ENCODE results near the gene CRYAA.

Gene CRYAA

DNA sequence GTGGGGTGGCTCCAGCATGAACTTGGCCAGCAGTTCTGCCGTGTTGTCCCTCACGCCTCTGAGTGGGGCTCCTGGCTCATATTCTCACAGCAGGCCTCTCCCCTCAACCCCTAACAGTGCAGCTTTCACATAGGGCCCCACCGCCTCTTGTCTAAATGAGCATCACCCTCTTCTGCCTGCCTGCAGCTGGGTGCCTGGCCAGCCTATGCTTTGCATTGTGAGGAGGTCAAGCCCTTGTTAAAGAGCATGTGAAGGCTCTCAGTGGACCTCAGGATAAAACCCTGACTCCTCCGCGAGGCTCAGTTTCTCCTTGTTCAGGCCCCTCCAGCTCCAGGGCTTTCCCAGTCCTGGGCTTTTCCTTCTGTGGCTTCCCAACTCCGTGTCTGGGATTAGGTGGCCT is 34.8 kb downstream of the CRYAA start:
- no peak for DNase-seq (ENCODE audit: low read depth)

DNA sequence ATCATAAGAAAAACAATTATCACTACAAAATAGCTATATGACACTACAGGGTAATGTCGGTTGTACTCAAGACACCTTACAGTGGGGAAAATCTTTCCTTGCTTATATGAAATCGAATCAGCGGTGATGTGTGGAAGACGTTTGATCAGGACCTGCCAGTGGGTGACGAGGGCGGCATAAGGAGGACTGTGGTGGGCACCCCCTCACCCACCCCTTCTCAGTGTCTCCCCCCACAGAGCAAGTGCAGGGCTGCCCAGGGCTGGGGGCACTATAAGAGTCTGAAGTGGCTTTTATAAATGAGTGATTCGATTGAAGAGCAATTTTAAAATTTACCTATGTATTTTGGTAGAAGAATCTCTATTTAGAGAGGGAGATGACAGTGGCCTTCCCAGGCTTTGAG is 35.8 kb downstream of the CRYAA start:
- DNase-seq (ENCODE audit: low read depth) = no peak

DNA sequence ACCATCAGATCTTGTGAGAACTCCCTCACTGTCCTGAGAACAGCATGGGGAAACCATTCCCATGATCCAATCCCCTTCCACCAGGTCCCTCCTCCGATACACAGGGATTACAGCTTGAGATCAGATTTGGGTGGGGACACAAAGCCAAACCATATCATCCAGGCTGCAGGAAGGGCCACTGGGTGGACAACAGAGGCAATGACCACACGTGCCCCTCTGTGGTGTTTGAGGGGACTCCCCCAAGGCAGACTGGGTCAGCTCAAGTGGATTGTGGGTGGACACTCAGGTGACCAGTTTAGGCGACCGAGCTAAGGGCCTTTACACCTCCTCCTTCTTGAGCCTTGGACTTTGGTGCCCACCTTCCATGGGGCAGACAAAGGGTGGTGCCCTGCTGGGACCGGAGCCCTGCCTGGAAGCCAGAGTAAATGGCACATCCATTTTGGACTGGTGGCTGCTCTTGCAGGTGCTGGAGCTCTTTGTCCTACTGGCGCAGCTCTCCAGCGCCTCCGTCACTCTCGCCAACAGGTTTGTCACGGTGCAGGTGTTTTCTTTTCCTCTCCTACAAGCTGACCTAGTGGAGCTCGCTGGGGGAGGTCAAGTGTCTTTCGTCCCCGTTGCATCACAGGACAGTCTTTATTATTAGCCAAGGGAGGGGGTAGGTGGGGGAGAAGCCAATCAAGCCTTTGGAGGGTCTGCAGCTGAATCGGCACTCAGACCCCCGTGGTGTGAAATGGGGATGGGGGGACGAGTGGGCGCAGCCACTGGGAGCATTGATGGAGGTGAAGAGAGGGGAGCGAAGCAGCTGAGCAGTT is 37.6 kb downstream of the CRYAA start:
- no peak for DNase-seq (ENCODE audit: low read depth)

DNA sequence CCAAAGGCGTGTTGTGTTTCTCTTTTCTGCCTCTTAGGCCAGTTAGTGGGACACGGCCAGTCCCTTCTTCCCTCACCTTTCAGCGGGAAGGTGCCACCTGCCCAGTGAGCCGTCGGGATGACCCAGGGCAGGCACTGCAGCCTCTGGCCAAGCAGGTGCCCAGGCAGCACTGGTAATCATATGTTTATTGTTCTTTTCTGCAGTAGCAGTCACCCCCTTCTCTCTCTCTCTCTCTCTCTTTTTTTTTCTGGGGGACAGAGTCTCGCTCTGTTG is 38.2 kb downstream of the CRYAA start:
- no peak for DNase-seq (ENCODE audit: low read depth)

DNA sequence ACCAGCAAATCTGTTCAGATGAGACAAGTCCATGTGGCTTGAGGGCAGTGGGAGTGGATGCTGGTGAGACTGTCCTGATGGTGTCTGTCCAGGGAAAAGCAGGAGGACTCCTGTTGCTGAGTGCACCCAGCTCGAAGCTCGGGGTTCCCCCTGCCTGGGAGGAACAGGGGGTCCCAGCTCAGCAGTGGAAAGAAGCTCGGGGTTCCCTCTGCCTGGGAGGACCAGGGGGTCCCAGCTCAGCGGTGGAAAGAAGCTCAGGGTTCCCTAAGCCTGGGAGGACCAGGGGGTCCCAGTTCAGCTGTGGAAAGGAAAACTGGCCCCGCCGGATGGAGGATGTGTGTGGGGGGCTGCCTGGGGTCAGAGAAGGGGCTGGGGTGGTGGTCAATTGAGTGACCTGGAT is 39.1 kb downstream of the CRYAA start:
- no peak for DNase-seq (ENCODE audit: low read depth)

DNA sequence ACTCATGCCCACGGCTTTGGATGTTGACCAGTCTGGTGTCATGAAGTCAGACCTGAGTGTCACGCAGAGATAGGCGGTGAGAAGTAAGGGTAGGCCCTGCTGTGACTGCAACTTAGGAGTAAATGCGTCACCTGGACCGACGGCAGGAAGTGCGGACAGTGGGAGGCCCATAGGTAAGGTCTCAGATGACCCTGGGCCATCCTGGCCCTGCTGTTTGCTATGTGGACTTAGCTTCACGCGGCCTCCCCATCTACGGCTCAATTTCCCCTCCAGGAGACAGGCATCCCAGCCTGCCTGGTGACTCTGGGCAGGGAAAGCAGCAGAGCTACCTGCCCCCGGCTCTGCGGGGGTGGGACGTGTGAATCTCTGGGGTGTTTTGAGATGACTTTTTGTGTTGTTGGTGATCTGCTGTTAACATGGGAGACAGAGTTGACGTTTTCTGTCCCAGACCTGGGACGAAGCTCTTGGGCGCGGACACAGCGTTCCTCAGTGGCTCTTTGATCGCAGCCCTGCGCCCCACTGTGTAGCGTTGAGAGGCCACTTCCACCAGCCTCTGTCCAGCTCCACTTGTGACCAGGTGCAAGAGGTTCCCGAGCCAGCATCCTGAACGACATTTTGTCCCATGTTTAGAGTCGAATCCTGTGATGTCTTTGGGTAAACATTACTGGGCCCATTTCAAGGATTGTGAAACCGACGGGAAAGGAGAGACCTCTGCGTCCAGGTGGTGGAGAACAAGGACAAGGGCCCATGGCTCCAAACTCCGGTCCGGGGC is 39.9 kb downstream of the CRYAA start:
- DNase-seq (ENCODE audit: low read depth) = no peak

DNA sequence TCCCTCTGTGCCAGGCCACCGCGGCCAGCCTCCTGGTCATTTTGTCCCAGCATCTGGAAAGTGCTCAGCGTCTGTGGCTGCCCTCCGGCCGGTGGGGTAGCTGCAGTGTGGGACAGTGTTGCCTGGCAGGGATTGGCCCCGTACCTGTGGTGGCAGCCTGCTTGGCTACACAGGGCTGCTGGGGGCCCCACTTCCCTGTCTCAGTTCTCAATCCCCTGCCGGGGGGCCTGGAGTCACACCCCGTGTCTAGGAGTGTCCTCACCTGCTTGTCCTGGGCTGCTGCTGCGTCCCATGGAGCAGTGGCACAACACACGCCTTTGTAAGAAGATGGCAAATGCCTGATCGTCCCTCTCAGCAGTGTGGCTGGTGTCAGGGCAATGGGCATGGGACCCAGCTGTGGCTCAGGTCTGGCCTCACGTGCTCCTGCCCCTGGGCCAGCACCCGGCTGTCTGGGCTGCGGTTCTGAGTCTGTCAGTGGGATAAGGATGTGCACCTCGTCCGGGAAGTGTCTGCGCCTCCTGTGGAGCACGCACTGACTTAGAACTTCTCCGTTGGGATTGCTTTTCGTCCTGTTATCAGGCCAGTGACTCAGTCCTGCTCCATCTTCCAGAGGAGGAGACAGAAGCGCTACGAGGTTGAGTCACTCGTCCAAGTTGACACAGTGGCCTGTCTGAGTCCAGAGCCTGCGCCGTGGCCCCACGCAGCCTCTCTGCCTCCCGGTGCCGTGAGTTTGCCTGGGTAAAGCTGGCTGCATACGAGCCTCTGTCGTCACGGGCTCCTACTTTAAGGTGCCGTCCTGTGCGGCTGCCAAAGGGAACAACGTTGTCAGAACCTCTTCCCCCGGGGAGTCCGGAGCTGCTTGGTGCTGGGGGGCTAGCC is 41.0 kb downstream of the CRYAA start:
- no peak for DNase-seq (ENCODE audit: low read depth)

DNA sequence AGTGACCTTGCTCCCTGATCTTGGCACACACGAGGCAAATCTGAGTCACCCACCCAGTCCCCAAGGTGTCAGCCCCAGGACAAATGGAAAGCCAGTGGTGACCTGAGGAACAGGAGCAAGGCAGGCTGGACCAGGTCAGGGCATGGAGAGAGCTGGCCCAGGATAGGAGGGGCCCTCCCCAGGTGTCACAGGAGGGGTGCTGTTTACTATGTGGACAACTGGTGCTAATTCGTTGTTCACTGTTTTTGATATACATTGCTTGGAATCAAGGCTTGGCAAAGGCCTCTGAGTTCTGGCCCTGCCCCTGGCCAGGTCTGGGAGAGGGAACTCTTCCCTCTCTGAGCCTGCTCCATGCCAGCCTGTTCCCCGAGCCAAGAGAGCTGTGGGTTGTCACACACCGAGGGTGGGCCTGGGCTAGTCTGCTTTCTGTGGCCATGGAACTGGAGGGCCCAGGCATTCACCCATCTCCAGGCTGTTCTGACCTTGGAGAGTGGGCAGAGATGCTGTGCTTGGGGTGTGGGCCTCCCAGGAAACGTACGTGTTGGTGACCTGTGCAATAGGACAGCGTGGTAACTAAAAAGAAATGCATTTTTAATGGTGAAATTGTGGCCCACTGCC is 41.8 kb downstream of the CRYAA start:
- no peak for DNase-seq (ENCODE audit: low read depth)

DNA sequence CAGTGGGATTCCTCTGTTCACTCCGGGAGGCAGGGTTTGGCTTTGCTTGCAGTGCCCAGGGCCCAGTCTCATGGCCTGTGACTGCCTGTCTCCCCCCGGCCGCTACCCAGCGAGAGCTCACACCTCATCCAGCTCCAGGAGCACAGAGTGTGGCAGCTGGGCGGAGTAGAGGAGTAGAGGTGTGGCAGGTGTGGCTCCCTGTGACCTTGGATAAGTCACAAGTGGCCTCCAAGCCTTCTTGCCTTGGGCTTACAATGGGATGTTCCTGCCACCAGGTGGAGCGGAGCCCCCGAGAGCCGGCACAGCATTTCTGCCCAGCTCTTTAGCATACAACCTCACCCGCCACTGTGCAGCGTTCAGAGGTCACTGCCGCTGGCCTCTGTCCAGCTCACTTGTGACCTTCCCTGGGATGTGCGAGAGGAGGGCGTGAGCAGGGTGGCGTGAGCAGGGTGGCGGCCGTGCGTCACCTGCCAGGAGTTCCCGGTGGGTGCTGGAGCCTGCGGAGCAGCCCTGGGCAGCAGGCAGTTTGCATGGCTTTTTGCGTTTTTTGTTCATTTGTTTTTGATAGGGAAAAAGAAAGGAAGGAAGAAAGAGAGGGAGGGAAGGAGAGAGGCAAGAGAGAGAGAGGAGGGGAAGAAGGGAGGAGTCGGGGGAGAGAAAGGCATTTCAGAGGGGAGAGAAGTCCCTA is 42.4 kb downstream of the CRYAA start:
- DNase-seq (ENCODE audit: low read depth) = no peak

DNA sequence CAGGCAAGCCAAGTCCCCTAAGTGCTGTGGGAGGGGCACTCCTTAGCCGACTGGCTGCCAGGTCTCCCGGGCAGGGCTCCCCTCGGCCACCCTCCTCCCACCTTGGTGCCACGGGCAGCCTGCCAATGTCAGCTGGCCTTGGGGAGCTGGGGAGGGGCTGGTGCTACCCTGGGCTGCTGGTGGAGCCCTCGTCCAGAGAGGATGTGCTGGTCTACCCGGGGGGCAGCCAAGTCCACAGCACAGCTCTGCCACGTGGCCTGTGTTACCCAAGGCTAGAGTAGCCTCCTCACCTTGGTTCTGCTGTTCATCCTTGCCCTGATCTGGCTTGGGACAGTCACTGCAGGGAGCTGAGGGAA is 42.9 kb downstream of the CRYAA start:
- no peak for DNase-seq (ENCODE audit: low read depth)
